ENCODE data around the gene WFDC8.

WFDC8 gene

DNA sequence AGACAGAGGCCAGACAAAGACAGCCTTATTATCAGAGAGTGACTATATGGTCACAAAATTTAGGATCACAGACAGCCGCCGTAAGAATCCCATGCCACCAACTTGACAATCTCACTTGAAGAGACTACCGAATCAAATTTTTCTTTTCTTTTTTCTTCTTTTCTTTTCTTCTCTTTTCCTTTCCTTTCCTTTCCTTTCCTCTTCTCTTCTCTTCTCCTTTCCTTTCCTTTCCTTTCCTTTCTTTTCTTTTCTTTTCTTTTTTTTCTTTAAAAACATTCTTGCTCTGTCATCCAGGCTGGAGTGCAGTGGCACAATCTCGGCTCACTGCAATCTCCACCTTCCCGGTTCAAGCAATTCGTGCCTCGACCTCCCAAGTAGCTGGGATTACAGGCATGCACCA lies 30.7 kb downstream of the WFDC8 start:
- DNase-seq (ENCODE audit: low read depth in 2 of 2), result no peak

DNA sequence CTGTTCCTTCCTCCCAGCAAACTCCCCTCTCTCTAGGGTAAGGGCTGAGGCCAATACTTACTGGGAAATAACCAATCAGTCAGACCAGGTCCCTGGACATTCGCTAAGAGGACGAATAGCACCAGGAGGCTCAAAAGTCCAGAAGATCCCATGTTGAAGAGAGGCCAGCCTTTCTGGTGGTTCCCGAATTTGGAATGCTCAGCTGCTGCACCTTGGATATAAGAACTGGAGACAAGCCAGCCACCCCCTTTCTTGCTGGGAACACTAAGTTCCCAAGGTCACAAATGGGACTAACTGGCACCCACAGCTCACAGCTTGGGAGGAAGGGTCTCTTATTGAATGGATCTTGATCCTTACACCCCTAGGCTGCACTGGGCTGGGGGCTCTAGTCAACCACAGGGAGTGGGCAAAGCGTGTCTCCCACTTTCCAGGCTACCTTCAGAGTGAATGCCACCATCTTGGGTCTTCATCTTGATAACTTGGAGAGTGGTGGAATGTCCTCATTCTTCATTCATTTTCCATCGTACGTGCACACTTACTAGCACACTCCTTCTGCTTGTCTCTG lies 31.8 kb downstream of the WFDC8 start, which contains the start of gene EPPIN:
Gene EPPIN (minus strand): TSS at position 196 of the 565 bp plus-strand sequence. CDS start 44 bp downstream, at position 152.
- DNase-seq (ENCODE audit: low read depth in 2 of 2), result no peak

DNA sequence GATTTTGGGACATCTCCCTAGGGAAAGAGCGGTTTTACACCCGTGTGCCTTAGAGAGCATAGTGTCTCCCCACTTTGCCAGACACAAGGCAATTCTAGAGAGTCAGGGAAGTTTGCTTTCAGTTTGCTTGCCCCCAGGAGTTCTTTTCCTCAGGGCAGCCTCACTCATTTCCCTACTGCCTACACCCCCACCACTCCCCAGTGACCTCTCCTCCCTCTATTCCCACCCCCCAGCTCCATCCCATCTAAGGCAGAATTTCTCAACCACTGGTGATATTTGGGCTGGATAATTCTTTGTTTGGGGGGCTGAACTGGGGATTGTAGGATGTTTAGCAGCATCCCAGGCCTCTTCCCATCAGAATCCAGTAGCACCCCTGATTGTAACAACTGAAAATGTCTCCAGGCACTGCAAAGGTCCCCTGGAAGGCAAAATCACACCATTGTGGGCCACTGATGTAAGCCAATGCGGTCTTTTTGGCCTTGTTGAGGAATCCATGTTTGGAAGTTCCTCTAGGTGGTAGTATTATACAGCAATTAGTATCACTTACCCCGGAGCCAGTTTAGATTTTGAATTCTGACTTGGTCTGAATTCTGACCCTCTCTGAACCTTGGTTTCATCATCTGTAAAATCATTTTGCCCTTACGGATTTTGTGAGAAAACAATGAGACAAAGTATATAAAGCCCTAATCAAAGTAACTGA lies 33.2 kb downstream of the WFDC8 start:
- peak; percentile 1 to 6 for DNase-seq (ENCODE audit: low read depth in 2 of 2)

DNA sequence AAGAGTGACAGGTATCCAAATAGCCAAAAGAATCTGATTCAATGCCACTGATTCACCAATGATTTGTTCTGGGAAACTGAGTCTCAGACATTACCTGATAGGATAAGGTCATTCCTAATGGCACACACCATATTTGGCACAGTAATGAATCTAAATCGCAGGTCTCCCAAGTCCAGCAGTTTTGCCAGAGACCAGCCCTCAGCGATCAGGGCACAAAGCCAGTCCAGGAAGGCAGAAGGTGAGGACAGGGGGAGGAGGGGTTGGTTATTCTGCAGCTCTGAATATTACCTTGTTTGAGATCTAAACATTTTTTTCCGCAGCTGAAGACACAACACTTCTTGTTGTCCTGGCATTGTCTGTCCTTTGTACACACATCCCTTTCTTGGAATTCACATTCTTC lies 33.7 kb downstream of the WFDC8 start:
- no peak for DNase-seq (ENCODE audit: low read depth in 2 of 2)

DNA sequence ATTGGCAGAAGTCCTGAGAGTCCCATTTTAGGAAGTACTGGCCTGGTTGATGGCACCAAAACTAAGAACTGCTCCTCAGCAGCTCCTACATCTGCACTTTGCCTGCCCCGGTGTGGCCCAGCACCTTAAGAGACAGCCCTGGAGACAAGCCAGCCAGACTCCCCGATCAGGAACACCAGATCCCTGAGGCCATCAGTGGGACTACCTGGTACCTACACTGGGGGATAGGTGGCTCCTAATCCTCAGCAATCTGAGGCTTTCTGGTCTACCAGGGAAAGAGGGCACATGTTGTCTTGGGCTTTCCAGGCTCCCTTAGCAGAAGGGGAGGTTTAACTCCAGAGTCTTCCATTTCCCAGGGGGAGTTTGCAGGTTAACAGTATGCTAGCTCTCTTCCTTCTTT lies 39.7 kb downstream of the WFDC8 start, which contains the start of gene WFDC6:
Gene WFDC6 (minus strand): TSS at position 101 of the 400 bp plus-strand sequence. CDS start 75 bp downstream, at position 26.
- DNase-seq (ENCODE audit: low read depth in 2 of 2), result no peak

DNA sequence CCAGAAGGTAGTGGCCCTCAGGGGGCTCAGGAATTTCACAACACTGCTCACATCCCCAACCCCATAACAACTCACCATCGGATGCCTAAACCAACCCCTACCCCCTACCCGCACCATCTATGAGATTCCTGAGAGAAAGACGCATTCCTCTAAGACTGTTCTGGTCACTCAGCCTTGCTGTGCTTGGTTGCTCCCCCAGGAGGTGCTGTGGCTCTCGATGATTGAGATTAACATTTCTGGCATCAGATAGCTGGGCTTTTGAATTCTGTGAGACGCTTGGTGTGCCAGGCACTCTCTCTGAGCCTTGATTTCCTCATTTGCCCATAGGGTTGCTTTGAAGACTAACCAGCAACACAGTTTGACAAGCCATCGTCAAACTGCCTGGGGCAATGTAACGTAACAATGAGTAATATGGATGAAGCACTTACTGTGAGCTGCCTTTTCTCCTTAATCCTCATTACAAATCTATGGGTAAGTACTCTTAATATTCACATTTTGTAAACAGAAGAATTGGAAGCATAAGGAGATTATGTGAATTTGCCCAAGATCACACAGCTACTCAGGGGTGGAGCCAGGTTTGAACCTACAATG lies 40.8 kb downstream of the WFDC8 start:
- no peak for DNase-seq (ENCODE audit: low read depth in 2 of 2)

DNA sequence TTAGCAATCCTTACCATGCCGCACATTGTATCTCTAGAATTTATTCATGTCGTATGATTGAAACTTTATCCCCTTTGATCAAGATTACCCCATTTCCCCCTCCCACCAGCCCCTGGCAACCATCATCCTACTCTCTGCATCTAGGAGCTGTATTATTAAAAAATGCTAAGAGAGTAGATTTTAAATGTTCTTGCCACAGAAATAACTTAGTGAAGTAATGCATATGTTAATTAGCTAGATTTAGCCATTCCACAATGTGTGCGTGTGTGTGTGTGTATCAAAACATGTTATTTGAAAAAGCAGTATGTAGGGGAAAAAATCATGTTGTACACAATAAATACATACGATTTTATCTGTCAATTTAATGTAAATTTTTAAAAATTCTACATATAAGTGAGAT lies 51.8 kb downstream of the WFDC8 start:
- DNase-seq (ENCODE audit: low read depth in 2 of 2), result no peak

DNA sequence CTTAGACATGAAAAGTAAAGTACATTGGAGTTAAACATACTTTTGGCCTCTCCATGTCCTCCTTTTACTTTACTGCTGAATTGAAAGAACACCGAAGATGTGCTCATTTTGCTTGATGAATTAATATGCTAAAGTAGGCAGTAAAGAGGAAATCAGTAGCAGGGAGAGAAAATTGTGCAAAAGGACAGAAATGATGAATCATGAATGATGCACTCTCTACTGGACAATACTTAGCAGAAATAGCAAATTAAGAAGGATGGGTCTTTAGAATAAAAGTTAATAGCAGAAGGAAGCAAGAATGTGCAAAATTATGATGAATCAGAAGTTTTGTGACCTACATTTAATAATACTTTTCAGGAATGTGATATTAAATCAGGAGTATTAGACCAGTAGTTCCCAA lies 55.3 kb downstream of the WFDC8 start:
- DNase-seq (ENCODE audit: low read depth in 2 of 2), result no peak

DNA sequence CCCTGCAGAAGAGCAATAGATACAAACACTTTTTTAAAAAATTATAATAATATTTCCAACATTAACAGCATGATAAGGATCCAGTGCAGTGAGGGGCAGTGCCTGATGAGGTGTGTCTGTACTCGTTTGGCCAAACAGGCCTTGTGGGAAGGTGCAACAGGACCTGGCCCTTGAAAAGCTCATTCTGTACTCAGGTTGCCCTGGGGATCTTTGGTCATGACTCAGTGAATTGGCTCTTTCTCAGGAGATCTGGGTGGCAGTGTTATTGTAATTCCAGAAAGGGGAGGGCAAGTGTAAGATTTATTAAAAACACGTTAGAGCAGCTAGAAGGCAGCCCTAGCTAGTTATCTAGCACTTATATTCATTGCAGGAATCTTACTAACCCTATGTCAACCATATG lies 60.8 kb downstream of the WFDC8 start:
- no peak for DNase-seq (ENCODE audit: low read depth in 2 of 2)

DNA sequence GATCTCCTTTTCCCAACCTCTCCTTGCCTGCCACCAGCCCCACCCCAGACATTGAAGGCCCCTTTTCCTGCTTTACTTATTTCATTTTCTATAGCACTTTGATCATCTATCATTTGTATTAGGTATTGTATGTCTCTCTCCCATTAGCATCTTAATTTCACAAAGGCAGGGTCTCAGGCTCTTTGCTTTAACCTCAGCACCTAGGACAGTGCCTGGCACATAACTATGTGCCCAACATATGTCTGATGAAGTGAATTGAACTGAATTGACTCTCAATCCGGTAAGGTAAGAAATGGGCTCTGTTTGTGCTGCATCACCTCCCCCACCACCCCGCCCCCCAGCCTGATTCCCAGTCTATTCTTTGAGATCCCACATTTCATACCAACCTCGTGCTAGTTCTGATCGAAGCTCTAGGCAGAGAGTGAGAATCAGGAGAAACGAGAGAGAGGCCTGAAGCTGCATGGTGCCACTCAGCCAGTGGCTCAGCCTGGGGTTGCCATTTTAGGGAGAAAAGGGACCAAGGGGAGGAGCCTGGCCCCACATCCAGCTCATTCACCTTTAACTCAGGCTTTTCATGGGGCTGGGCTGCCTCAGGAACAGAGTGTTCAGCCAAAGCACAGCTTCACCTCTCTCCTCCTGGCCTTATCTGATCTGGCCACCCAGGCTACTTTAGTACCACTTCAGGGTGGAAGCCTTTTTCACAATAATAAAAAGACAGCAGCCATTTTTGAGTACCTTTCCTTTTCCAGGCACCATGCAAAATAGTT lies 63.8 kb downstream of the WFDC8 start, which contains the start of gene SPINT3:
Gene SPINT3 (minus strand): TSS at position 476 of the 767 bp plus-strand sequence. CDS start 14 bp downstream, at position 462.
- DNase-seq (ENCODE audit: low read depth in 2 of 2), result no peak

DNA sequence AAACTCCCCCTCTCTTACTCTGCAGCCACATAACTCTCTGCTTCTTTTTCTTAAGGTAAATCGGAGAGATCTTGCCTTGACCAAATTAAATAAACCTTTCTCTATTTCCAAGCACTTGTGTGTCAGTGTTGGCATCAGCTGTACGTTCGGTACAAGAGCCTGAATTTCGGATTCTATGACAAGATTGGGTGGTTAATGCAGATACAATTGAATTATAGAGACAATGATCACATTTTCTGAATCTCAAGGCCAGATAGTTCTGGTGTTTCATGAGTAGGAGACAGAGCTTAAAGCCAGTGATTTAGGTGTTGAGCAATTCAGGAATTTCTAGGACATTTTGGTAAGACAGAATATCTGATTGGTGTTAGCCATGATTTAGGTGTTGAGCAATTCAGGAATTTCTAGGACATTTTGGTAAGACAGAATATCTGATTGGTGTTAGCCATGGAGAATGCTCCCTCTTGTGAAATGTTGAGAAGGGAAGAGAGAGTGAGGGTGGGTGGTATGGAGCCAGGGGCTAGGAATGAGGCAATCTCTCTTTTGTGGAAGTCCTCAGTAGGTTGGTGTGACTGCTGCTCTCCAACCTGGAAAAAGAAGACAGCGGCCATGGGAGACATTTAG lies 68.7 kb downstream of the WFDC8 start:
- no peak for DNase-seq (ENCODE audit: low read depth in 2 of 2)

DNA sequence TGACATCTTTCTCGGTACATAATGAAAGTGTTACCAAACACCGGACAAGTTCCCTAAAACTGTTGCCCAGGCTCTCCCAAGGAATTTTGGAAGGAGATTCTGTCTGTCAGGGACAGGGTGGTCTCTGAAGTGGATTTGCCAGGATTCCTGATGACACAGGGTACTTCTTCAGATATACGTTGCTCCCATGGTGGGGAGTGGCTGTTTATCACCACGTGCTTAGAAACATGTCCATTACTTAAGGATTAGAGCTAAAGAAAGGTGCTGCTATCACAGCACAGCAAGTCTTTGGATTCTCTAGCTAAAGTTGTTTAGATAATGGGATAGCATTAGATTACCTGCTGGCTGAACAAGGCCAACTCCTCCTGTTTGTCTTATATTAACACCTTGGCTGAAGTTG lies 70.0 kb downstream of the WFDC8 start:
- DNase-seq (ENCODE audit: low read depth in 2 of 2), result no peak

DNA sequence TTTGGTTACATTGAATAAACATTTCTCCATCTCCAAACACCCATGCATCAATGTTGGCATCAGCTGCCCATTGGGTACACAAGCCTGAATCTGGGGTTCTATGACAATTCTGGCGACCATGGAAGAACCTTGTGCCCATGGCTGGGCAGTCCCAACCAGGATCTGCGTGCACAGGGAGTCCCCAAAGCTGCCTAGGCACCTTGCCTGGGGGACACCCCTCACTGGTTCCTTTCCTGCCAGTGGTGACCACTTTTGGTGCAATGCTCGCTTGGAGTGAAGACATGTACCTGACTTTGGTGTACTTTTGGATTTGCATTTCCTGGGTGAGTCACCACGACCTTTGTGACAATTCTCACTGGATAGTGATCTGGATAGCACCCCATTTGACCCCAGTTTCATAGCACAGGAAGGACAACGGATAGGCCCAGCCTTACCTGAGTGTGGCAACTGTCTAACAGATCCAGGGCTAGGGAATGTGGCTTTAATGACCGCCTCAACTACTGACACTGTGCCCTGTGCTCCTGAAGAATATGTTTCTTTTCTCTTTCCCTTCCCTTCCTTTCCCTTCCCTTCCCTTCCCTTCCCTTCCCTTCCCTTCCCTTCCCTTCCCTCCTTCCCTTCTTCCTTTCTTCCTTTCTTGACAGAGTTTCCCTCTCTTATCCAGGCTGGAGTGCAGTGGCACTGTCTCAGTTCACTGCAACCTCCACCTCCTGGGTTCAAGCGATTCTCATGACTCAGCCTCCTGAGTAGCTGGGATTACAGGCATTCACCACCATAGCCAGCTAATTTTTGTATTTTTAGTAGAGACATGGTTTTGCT lies 70.8 kb downstream of the WFDC8 start:
- no peak for DNase-seq (ENCODE audit: low read depth in 2 of 2)

DNA sequence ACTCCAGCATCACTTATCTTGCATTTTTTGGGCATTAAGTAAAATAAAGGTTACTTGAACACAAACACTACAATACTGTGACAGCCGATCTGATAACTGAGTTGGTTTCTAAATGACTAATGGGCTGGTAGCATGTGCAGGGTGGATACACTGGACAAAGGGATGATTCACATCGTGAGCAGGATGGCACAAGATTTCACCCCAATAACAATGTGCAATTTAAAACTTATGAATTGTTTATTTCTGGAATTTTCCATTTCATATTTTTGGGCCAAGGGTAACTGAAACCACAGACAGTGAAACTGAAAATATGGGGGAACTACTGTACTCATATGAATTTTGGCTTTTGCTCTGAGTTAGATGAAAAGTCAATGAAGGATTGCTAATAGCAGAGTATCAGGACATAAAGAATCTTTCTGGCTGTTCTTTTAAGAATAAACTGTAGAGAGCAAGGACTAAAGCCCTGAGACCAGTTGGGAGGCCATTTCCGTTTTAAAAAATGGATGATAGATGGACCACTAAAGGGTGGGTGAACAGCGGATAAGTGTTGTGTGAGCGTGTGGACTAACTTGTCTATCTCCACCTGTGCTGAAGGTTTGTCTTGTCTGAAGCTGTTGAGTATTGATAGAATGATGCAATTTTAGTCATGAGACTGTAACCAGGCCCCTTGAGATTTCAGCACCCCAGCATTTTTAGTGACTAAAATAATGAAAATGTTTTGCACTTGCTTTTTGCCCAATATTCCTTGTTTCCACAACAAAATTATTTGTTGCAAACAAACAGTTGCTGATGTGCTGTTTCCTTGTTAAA lies 71.9 kb downstream of the WFDC8 start:
- DNase-seq (ENCODE audit: low read depth in 2 of 2), result no peak

DNA sequence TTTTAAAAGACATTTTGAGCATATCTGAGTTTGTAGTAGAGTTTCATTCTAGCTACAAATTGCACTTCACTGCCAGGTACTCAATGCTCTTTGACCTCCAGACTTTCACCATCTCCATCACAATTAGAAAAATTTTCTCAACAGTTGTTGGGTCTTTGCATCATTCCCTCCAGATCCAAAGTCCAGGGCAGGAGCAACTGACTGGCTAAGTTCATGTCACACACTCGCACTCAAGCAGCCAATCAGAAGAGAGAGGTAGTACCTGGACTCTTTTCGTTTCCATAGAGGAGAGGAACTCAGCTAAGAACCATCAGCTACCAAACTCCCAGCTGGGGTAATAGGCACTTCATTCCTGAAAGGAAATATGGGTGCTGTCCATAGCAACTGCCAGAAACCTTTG lies 72.7 kb downstream of the WFDC8 start:
- DNase-seq (ENCODE audit: low read depth in 2 of 2), result no peak

DNA sequence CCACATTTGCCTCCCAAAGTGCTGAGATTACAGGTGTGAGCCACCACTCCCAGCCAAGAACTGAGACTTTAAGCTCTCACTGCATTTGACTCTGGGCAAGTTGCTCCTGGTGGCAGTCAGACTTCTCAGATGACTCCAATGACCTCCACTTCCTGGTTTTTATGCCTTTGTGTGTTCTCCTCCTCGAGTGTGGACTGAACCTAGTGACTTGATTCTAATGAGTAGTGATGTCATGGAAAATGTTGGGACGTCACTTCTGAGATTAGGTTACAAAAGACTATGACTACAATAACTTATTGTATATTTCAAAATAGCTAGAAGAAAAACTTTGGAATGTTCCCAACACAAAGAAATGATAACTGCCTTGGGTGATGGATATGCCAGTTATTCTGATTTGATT lies 75.7 kb downstream of the WFDC8 start:
- DNase-seq (ENCODE audit: low read depth in 2 of 2), result no peak

DNA sequence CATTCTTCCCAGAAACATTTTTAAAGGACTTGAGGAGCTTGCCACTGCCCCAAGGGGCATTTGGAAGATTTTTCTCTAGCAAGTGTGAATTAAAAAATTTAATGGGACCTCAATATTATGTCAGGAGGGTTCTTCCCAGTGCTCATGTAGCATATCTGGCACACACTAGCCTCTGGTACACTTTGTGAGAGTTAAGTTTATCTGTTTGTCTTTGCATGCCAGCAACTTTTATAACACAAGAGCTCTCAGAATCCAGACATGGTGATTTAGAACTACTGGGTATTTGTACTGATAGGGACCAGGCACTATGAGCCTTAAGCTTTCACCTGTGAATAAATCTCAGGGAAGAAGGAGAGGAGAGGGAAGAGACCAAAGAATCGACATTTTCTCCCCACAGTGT lies 76.5 kb downstream of the WFDC8 start:
- no peak for DNase-seq (ENCODE audit: low read depth in 2 of 2)
